CD4-positive, alpha-beta T cell treated with Interleukin-21 for 1 hour (primary cell): ENCODE measurements around the gene DLL1.

Experiments used
- DNase-seq: peaks from one replicate; pipeline ENCODE4 v3.0.0-alpha.2; 2020

The DLL1 gene

DNA sequence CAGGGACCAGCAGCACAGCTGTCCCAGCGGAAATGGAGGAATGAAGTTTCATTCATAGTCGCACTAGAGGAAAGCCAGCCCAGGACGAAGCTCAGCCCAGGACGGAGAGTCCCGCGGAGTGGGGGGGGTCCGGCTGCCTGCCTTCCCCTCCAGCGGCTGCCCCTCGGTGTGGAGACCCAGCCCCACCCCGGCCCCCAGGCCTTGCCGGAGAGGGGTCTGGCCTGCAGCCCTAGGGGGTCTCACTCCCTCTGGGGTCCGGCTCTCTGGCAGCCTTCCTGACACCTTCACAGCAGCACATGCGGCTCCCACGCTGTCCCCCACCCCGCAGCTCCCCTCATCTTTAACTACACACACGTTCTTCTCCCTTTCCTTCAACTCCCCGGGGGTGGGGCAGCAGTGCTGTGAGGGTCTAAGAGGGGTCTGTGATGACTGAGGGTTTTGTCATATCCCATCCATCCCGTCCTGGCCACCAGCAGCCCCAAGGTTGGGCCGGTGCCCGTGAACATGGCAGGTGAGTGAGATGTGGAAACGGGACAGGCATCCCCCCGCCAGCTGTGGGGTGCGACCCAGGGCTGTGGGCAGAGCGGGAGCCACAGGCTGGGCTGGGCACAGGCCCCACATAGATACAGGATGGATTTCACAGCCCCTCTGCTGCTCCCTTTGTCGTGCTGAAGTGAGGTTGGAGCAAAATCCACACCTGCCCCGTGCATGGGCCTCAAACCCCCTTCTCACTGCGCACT is 41.8 kb downstream of the DLL1 start:
- DNase-seq = no peak

- DNase-seq = no peak
Measured at GRCh38 chr6:170248111-170248805, 42.6 kb downstream of the DLL1 start.

DNA sequence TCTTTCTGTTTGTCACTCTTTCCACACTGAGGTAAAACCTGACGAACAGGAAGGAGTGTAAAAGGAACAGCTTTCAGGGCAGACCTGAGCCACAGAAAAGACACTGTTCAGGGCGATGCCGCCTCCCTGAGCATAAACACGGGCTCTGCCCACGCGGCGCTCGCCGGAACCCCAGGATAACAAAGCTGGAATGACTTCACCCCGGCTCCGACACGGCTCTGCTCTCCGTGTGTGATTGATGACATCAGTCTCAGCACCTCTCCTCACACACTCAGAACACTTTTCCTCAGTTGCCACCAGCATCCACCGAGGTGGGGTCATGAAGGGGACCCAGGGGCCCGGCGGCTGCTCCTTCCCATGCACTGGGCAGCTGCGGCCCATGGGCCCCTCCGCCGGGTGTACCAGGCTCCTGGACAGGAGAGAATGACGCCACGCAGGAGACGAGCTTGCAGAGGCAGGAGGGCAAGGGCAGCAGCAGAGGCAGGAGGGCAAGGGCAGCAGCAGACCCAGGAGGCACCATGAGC is 43.6 kb downstream of the DLL1 start:
- DNase-seq = no peak

- DNase-seq = no peak
Measured at GRCh38 chr6:170245475-170245992, 45.3 kb downstream of the DLL1 start.

DNA sequence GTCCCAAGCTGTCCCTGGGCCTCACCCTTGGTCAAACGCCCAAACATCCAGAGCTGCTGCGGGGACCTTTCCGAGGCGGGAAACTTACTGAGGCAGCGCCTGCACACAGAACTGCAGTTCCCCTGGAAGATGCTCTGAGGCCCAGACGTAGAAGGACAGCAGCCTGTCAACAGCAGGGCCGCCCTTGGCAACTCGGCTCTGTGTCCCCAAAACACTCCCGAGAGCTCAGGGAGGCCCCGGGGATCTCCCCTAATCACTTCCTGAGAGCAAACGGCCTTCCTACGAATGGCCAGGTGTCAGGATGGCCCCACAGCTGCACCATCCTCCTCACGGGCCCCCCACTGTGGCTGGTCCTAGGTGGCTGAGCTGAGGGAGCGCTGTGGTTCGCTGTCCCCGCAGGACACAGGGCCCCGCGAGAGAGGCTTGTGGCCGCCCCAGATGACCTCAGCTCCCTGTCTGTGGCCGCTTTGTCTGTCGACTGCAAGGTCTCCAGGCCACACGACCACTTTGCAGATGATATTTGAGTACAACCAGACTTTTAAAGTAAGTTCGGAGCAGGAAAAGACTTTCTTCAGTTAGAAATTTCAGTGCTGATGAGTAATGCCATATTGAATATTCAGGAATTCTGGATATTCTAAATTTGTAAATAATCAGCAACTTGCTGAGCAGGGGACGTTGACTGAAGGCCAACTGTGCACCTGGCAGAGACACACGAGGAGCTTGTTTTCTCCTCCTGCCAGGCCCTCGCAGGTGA is 46.0 kb downstream of the DLL1 start:
- DNase-seq = no peak

DNA sequence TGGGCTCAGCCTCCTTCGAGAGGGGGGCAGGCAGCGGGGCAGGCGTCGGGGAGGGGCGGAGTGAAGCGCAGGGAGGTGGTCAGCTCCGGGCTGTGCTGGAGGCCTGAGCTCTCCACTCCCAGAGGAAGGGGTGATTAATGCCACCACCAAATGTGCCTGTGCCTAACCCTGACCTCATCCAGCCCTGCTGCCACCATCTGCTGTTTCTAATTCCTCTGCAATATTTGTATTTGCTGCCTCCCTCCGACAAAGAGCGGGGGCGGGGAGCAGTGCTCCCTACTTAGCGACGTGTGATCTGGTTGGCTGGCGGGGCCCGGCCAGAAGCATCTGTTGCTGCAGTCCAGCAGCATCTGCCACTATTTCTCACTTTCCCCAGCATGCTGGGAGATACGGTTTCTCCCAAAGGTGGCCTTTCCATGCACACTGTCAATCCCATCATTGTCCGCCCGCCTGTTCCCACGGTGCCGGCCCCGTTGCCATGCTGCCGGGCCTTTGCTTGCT is 47.0 kb downstream of the DLL1 start:
- no peak for DNase-seq

GRCh38 chr6:170243386-170243785 is 47.5 kb downstream of the DLL1 start:
- no peak for DNase-seq

- no peak for DNase-seq
Measured at GRCh38 chr6:170238741-170239565, 51.9 kb downstream of the DLL1 start.

- DNase-seq = no peak
Measured at GRCh38 chr6:170237999-170238740, 52.7 kb downstream of the DLL1 start.

GRCh38 chr6:170236131-170236836 is 54.6 kb downstream of the DLL1 start:
- DNase-seq = no peak

DNA sequence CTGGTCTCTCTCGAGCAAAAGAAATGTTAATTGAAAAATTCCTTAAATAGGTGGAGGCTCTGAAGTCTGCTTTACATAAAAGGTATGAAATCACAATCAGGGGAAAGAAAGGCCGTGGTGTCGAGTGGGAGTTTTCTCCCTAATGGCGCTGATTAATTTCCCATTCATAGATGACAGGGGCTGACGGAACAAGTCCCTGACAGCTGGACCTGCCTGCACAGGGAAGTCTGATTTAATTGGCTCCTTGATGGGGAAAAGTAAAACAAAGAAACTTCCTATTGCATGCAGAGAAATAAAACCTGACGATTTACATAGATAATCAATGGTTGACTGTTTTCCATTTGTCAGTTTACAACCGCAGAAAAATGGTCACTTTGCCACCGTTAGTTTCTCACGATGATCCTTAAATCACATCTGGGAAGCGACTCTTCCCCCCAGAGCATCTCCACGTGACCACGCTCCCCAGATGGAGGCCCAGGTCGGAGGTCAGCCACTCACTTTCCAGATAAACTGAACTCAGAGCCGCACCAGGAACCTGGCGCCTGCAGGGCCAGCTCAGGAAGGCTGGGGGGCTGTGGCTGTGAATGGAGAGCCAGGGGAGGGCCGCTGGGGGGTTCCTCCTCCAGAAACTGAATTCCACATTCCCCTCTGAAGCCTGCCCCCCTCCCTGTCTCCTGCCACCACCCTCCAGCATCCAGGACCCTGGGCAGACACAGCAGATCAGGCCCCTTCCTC is 55.3 kb downstream of the DLL1 start:
- DNase-seq = no peak

- DNase-seq = no peak
Measured at GRCh38 chr6:170234419-170234818, 56.5 kb downstream of the DLL1 start.

GRCh38 chr6:170233286-170234205 is 57.3 kb downstream of the DLL1 start:
- no peak for DNase-seq
